Retinal pigment epithelial cell (primary cell): ENCODE data around the gene MTERF2.

Experiments
- DNase-seq: peaks from one replicate; pipeline ENCODE4 v3.0.0-alpha.2; 2010; ENCODE audit warnings: low read depth
- H3K4me3 ChIP-seq: 2 replicates; pipeline ENCODE4 v1.5.1; 2011; ENCODE audit warnings: mild to moderate bottlenecking, low read length, control low read depth, moderate library complexity
- CTCF ChIP-seq: conservative IDR thresholded peaks from 2 replicates; pipeline ENCODE4 v1.5.1; 2011; ENCODE audit warnings: low read depth, low read length, control low read depth, inconsistent platforms

MTERF2 gene

GRCh38 chr12:106978035-106978800 lies 8.7 kb downstream of the MTERF2 start:
- no peak overlapping the region for H3K4me3 ChIP-seq
- no peak for DNase-seq
- TF ChIP-seq CTCF, result no peak

- no peak overlapping the region for H3K4me3 ChIP-seq
- DNase-seq, result no peak
Measured at GRCh38 chr12:106976668-106977067, 10.3 kb downstream of the MTERF2 start.

GRCh38 chr12:106975993-106976658 lies 10.8 kb downstream of the MTERF2 start:
- DNase-seq, result no peak
- TF ChIP-seq CTCF, result no peak
- no peak overlapping the region for H3K4me3 ChIP-seq

More at GRCh38 chr12:106976668-106977067, 10.3 kb downstream of the MTERF2 start:
- no peak for TF ChIP-seq CTCF

- DNase-seq, result no peak
- H3K4me3 ChIP-seq, result no peak overlapping the region
- TF ChIP-seq CTCF, result no peak
Measured at GRCh38 chr12:106975098-106975497, 11.8 kb downstream of the MTERF2 start.

GRCh38 chr12:106974511-106974910 lies 12.4 kb downstream of the MTERF2 start:
- H3K4me3 ChIP-seq, result no peak overlapping the region
- no peak for DNase-seq
- TF ChIP-seq CTCF, result no peak

- no peak overlapping the region for H3K4me3 ChIP-seq
- TF ChIP-seq CTCF, result no peak
- no peak for DNase-seq
Measured at GRCh38 chr12:106973545-106973944, 13.4 kb downstream of the MTERF2 start.

GRCh38 chr12:106971065-106971464 lies 15.9 kb downstream of the MTERF2 start:
- TF ChIP-seq CTCF, result no peak
- DNase-seq, result no peak
- no peak overlapping the region for H3K4me3 ChIP-seq
